Activated naive CD8-positive, alpha-beta T cell treated with anti-CD3 and anti-CD28 coated beads, Interleukin-2, amount 50 U/mL, for 24 hours (primary cell): Measurements from ENCODE around the gene NRROS.
"Not testable (repeated sequence)": the region's sequence is repeated elsewhere in the genome, so short reads cannot be mapped to it uniquely, and the experiment has no call there.

Experiments used
- ATAC-seq: fragments of 150-1000 bp; cut with Tn5 transposase; one replicate; pipeline ENCODE4 v1.10.0; 2021
- DNase-seq: peaks from one replicate; pipeline ENCODE4 v3.0.0; 2021
- H3K27ac Mint-ChIP-seq: one replicate; pipeline ENCODE4 v1.8.0; 2021; ENCODE audit warnings: mild to moderate bottlenecking, mixed read lengths
- H3K27me3 Mint-ChIP-seq: one replicate; pipeline ENCODE4 v1.8.0; 2021; ENCODE audit warnings: mixed read lengths
- H3K36me3 Mint-ChIP-seq: one replicate; pipeline ENCODE4 v1.8.0; 2021; ENCODE audit warnings: low read depth, mixed read lengths
- H3K4me1 Mint-ChIP-seq: one replicate; pipeline ENCODE4 v1.8.0; 2021; ENCODE audit warnings: mixed read lengths
- H3K4me3 Mint-ChIP-seq: one replicate; pipeline ENCODE4 v1.8.0; 2021; ENCODE audit warnings: mild to moderate bottlenecking, moderate library complexity, mixed read lengths
- H3K9me3 Mint-ChIP-seq: one replicate; pipeline ENCODE4 v1.8.0; 2021; ENCODE audit warnings: mixed read lengths

NRROS gene

GRCh38 chr3:196639483-196640296 lies at the start of gene NRROS:
Gene NRROS (plus strand): TSS chr3:196639694. CDS start chr3:196654540, 14,846 bp downstream.
- H3K27ac Mint-ChIP-seq: peak within 1 kb of the TSS; percentile 88
- H3K27me3 Mint-ChIP-seq: no peaks in the 10 kb centered on the region
- peaks cover 71% of the 10 kb centered on the region for H3K4me1 Mint-ChIP-seq
- H3K9me3 Mint-ChIP-seq: no peaks in the 10 kb centered on the region
- peak within 1 kb of the TSS; percentile 86 for H3K4me3 Mint-ChIP-seq
- DNase-seq (peak; percentile 73), ATAC-seq (peak; percentile 67)
- H3K36me3 Mint-ChIP-seq: peaks cover 20% of the 10 kb centered on the region

DNA sequence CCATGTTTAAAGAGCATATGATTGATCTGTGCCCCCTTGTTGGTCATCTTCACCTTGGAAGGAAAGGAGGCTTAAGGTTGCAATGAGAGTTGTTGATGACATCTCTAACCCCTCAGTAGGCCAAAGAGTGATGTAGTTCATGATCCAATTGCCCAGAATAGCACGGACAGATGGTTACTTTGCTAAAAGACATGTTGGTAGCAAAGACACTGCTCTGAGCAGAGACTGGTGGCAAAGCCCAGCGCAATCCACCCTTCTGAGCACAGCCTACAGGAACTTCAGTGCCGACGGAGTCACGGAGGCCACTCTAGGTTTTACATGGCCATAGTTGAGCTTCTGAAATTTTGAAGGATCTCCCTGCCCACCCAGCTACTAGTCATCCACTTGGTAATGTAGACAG lies 49.2 kb upstream of the NRROS start:
- Mint-ChIP-seq H3K9me3 (no peaks in the 10 kb centered on the region), H3K4me3 (no peak overlapping the region), H3K27ac (no peak overlapping the region), H3K36me3 (peaks cover 5% of the 10 kb centered on the region), H3K27me3 (peaks cover 2% of the 10 kb centered on the region), H3K4me1 (no peaks in the 10 kb centered on the region)
- no peak for DNase-seq
- no peak for ATAC-seq

- no peaks in the 10 kb centered on the region for H3K9me3 Mint-ChIP-seq
- no peak overlapping the region for H3K4me3 Mint-ChIP-seq
- H3K27me3 Mint-ChIP-seq: peaks cover 21% of the 10 kb centered on the region
- H3K4me1 Mint-ChIP-seq: peaks cover 8% of the 10 kb centered on the region
- DNase-seq (no peak), ATAC-seq (no peak)
- no peak overlapping the region for H3K27ac Mint-ChIP-seq
- H3K36me3 Mint-ChIP-seq: no peaks in the 10 kb centered on the region
Observed at GRCh38 chr3:196596355-196596754, 43.1 kb upstream of the NRROS start.

DNA sequence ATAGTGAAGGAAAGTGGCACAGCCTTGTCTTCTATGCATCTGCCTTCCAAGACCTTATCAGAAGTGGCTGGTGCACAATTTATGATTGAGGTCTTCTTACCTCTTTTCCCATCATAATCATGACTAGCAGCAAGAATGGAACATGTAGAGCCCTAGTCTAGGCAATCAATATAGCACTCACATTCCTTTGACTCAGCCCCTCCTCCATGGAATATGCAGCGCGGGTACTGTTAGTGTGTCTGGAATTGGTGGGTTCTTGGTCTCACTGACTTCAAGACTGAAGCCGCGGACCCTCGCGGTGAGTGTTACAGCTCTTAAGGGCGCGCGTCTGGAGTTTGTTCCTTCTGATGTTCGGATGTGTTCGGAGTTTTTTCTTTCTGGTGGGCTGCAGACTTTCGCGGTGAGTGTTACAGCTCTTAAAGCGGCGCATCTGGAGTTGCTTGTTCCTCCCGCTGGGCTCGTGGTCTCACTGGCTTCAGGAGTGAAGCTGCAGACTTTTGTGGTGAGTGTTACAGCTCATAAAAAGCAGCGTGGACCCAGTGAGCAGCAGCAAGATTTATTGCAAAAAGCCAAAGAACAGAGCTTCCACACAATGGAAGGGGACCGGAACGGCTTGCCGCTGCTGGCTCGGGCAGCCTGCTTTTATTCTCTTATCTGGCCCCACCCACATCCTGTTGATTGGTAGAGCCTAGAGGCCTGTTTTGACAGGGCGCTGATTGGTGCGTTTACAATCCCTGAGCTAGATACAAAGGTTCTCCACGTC lies 41.3 kb upstream of the NRROS start:
- H3K27ac Mint-ChIP-seq, H3K36me3 Mint-ChIP-seq, H3K9me3 Mint-ChIP-seq, ATAC-seq, H3K4me1 Mint-ChIP-seq: not testable (repeated sequence)
- Mint-ChIP-seq H3K4me3 (peak overlapping the region; percentile 77), H3K27me3 (peaks cover 21% of the 10 kb centered on the region)
- DNase-seq: peak; percentile 26

DNA sequence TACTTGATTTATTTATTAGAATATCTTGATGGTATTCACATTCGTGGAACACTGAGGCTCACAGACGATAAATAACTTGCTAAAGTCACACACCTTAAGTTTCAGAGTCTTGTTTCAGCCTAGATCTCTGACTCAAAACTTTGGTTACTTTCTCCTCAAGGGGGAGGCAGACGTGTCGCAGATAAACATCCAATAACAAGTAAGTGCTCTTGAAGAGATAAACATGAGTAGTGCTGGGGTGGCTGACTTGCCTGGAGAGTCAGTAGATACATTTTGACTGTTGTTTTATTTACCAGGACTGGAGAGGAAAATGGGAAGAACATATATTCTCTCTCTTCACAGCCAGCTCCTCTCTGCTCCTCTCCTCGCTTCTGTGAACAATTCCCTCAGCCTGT lies 39.8 kb upstream of the NRROS start:
- no peak for DNase-seq
- H3K27ac Mint-ChIP-seq: no peak overlapping the region
- ATAC-seq: no peak
- H3K4me3 Mint-ChIP-seq: no peak overlapping the region
- H3K36me3 Mint-ChIP-seq: no peaks in the 10 kb centered on the region
- H3K4me1 Mint-ChIP-seq: peaks cover 9% of the 10 kb centered on the region
- no peaks in the 10 kb centered on the region for H3K9me3 Mint-ChIP-seq
- peaks cover 21% of the 10 kb centered on the region for H3K27me3 Mint-ChIP-seq

DNA sequence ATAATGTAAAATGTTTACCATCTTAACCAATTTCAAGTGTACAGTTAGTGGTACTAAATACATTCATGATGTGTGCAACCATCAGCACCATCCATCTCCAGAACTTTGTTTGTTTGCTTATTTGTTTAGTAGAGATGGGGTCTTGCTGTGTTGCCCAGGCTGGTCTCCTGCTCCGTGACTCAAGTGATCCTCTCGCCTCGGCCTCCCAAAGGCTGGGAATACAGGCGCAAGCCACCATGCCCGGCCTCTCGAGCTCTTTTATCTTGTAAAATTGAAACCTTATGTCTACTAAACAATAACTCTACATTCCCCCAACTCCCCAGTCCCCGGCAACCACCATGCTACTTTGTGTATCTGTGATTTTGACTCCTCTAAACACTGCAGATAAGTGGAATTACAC lies 39.1 kb upstream of the NRROS start:
- no peak overlapping the region for H3K27ac Mint-ChIP-seq
- peaks cover 10% of the 10 kb centered on the region for H3K4me1 Mint-ChIP-seq
- no peaks in the 10 kb centered on the region for H3K9me3 Mint-ChIP-seq
- peaks cover 20% of the 10 kb centered on the region for H3K27me3 Mint-ChIP-seq
- no peaks in the 10 kb centered on the region for H3K36me3 Mint-ChIP-seq
- DNase-seq (no peak), ATAC-seq (no peak)
- no peak overlapping the region for H3K4me3 Mint-ChIP-seq

GRCh38 chr3:196602673-196603072 lies 36.8 kb upstream of the NRROS start:
- Mint-ChIP-seq H3K27ac (no peak overlapping the region), H3K27me3 (peaks cover 7% of the 10 kb centered on the region), H3K4me3 (no peak overlapping the region), H3K36me3 (no peaks in the 10 kb centered on the region), H3K4me1 (peaks cover 10% of the 10 kb centered on the region), H3K9me3 (no peaks in the 10 kb centered on the region)
- ATAC-seq: no peak
- no peak for DNase-seq

DNA sequence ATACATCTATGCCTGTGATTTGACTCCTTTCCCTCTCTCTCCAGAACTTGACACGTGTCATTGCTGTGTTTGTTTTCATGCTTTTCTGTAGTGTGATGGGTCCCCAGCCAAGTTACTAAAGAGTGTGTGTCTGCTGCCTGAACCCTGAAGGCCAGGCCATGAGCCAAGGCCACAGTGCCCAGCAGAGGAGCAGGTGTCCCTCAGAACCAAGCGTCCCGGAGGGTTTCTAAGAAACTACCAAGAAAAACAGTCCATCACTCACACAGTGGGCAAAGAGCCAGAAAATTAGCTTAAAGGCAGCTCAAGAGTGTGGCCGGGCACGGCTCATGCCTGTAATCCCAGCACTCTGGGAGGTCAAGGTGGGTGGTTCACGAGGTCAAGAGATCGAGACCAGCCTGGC lies 35.8 kb upstream of the NRROS start:
- no peak for DNase-seq
- no peak overlapping the region for H3K4me3 Mint-ChIP-seq
- no peak for ATAC-seq

GRCh38 chr3:196604548-196604947 lies 34.9 kb upstream of the NRROS start:
- H3K4me1 Mint-ChIP-seq: peaks cover 6% of the 10 kb centered on the region
- no peak overlapping the region for H3K27ac Mint-ChIP-seq
- H3K27me3 Mint-ChIP-seq: no peaks in the 10 kb centered on the region
- H3K9me3 Mint-ChIP-seq: no peaks in the 10 kb centered on the region
- H3K36me3 Mint-ChIP-seq: no peaks in the 10 kb centered on the region
- no peak overlapping the region for H3K4me3 Mint-ChIP-seq
- ATAC-seq (peak; percentile 47), DNase-seq (no peak)

More for the DNA sequence above, 35.8 kb upstream of the NRROS start:
- Mint-ChIP-seq H3K36me3 (no peaks in the 10 kb centered on the region), H3K27ac (no peak overlapping the region), H3K4me1 (peaks cover 2% of the 10 kb centered on the region), H3K27me3 (no peaks in the 10 kb centered on the region), H3K9me3 (no peaks in the 10 kb centered on the region)

GRCh38 chr3:196608693-196609092 lies 30.8 kb upstream of the NRROS start:
- Mint-ChIP-seq H3K4me3 (no peak overlapping the region), H3K27ac (no peak overlapping the region), H3K4me1 (peaks cover 31% of the 10 kb centered on the region), H3K27me3 (no peaks in the 10 kb centered on the region), H3K9me3 (no peaks in the 10 kb centered on the region), H3K36me3 (no peaks in the 10 kb centered on the region)
- ATAC-seq: no peak
- DNase-seq: no peak

GRCh38 chr3:196609343-196609775 lies 30.1 kb upstream of the NRROS start:
- Mint-ChIP-seq H3K4me3 (peak overlapping the region; percentile 42), H3K27ac (peak overlapping the region; percentile 67), H3K4me1 (peaks cover 31% of the 10 kb centered on the region), H3K36me3 (no peaks in the 10 kb centered on the region), H3K27me3 (no peaks in the 10 kb centered on the region), H3K9me3 (no peaks in the 10 kb centered on the region)
- ATAC-seq: peak; percentile 95
- peak; percentile 98 for DNase-seq

DNA sequence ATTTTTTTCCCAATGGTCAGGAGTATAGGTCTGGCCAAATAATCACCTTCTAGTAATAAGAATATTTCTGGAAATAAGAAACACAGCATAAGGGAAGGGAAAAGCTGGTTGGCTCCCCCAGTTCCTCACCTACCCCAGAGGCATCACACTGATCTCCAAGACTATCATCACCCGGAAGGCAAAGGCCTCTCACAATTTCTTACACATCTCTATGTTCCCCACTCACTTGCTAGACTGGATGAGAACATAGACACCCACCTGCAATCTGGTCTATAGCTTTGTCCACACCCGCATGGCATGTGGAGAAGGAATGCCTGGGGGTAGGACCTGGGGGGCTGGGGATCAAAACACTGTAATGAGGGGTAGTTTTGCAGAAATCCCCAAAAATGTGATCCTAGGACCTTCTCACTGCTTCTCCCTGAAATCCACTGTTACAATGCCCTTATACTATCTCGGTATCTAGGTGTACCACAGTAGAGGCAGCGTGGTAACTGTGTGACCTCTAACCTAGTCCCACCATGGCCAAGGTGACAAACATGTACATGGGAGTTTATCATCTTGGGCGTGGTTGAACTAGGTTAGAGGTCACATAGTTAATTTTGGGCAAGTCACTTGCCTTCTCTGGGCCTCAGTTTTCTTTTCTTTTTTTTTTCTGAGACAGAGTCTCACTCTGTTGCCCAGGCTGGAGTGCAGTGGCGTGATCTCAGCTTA lies 29.5 kb upstream of the NRROS start:
- peaks cover 29% of the 10 kb centered on the region for H3K4me1 Mint-ChIP-seq
- H3K36me3 Mint-ChIP-seq: no peaks in the 10 kb centered on the region
- H3K9me3 Mint-ChIP-seq: no peaks in the 10 kb centered on the region
- DNase-seq: no peak
- H3K4me3 Mint-ChIP-seq: peak overlapping the region; percentile 42
- H3K27ac Mint-ChIP-seq: peak overlapping the region; percentile 67
- H3K27me3 Mint-ChIP-seq: no peaks in the 10 kb centered on the region
- ATAC-seq: peak; percentile 38

- H3K4me3 Mint-ChIP-seq: no peak overlapping the region
- no peaks in the 10 kb centered on the region for H3K27me3 Mint-ChIP-seq
- H3K4me1 Mint-ChIP-seq: peaks cover 29% of the 10 kb centered on the region
- H3K9me3 Mint-ChIP-seq: no peaks in the 10 kb centered on the region
- no peak for ATAC-seq
- DNase-seq: no peak
- no peaks in the 10 kb centered on the region for H3K36me3 Mint-ChIP-seq
- peak overlapping the region; percentile 76 for H3K27ac Mint-ChIP-seq
Observed at GRCh38 chr3:196611761-196612483, 27.6 kb upstream of the NRROS start.

GRCh38 chr3:196615234-196615633 lies 24.3 kb upstream of the NRROS start:
- peaks cover 27% of the 10 kb centered on the region for H3K4me1 Mint-ChIP-seq
- DNase-seq, H3K27me3 Mint-ChIP-seq, H3K9me3 Mint-ChIP-seq, H3K27ac Mint-ChIP-seq, ATAC-seq, H3K4me3 Mint-ChIP-seq, H3K36me3 Mint-ChIP-seq: not testable (repeated sequence)
